ENCODE data around the gene CDH8. TPM values are rescaled to one million over a fixed set of nuclear protein-coding genes. Genes with fewer than 3 reads are reported as not detected.
"Not testable (repeated sequence)": the region's sequence is repeated elsewhere in the genome, so short reads cannot be mapped to it uniquely, and the experiment has no call there.

Gene CDH8
- total RNA-seq, 1 donor from 2014 or later, result not detected

GRCh38 chr16:61814726-61815347 lies 221.4 kb downstream of the CDH8 start:
- TF ChIP-seq CTCF (IDR thresholded peaks at IDR 0.05), result no peak
- no peaks in the 10 kb centered on the region for H3K9me3 ChIP-seq
- H3K4me1 ChIP-seq, result no peaks in the 10 kb centered on the region
- no peaks in the 10 kb centered on the region for H3K27me3 ChIP-seq
- no peak overlapping the region for H3K4me3 ChIP-seq
- H3K27ac ChIP-seq, result no peak overlapping the region
- no peaks in the 10 kb centered on the region for H3K36me3 ChIP-seq
- intact Hi-C loops (cut with DNase I), result no loop called here
- DNase-seq (ENCODE audit: low spot score in 2 of 2), result no peak

- intact Hi-C loops (cut with DNase I), result no loop called here
- Histone ChIP-seq H3K4me3 (no peak overlapping the region), H3K36me3 (no peaks in the 10 kb centered on the region), H3K4me1 (no peaks in the 10 kb centered on the region), H3K9me3 (no peaks in the 10 kb centered on the region), H3K27me3 (no peaks in the 10 kb centered on the region), H3K27ac (no peak overlapping the region)
- TF ChIP-seq CTCF (IDR thresholded peaks at IDR 0.05), result no peak
- no peak for DNase-seq (ENCODE audit: low spot score in 2 of 2)
Measured at GRCh38 chr16:61813339-61813738, 222.9 kb downstream of the CDH8 start.

GRCh38 chr16:61812251-61812650 lies 224.0 kb downstream of the CDH8 start:
- intact Hi-C loops (cut with DNase I), result no loop called here
- H3K27ac ChIP-seq, result no peak overlapping the region
- no peaks in the 10 kb centered on the region for H3K27me3 ChIP-seq
- DNase-seq (ENCODE audit: low spot score in 2 of 2), result no peak
- no peaks in the 10 kb centered on the region for H3K36me3 ChIP-seq
- TF ChIP-seq CTCF (IDR thresholded peaks at IDR 0.05), result no peak
- no peak overlapping the region for H3K4me3 ChIP-seq
- no peaks in the 10 kb centered on the region for H3K9me3 ChIP-seq
- no peaks in the 10 kb centered on the region for H3K4me1 ChIP-seq

- intact Hi-C loops (cut with DNase I), result no loop called here
- no peak for TF ChIP-seq CTCF (IDR thresholded peaks at IDR 0.05)
- Histone ChIP-seq H3K36me3 (no peaks in the 10 kb centered on the region), H3K9me3 (no peaks in the 10 kb centered on the region), H3K27ac (no peak overlapping the region), H3K4me1 (no peaks in the 10 kb centered on the region), H3K4me3 (no peak overlapping the region), H3K27me3 (no peaks in the 10 kb centered on the region)
- no peak for DNase-seq (ENCODE audit: low spot score in 2 of 2)
Measured at GRCh38 chr16:61807551-61807950, 228.7 kb downstream of the CDH8 start.

GRCh38 chr16:61801217-61801616 lies 235.0 kb downstream of the CDH8 start:
- H3K9me3 ChIP-seq; intact Hi-C loops (cut with DNase I); H3K36me3 ChIP-seq: not testable (repeated sequence)

GRCh38 chr16:61798741-61799140 lies 237.5 kb downstream of the CDH8 start:
- Histone ChIP-seq H3K27ac (no peak overlapping the region), H3K27me3 (no peaks in the 10 kb centered on the region), H3K36me3 (no peaks in the 10 kb centered on the region), H3K9me3 (no peaks in the 10 kb centered on the region), H3K4me3 (no peak overlapping the region), H3K4me1 (no peaks in the 10 kb centered on the region)
- no peak for TF ChIP-seq CTCF (IDR thresholded peaks at IDR 0.05)
- no peak for DNase-seq (ENCODE audit: low spot score in 2 of 2)
- intact Hi-C loops (cut with DNase I), result loop anchor here (10.0 kb wide), 1 partner anchor 236 kb away; the partner anchor contains the start of gene CDH8

More at GRCh38 chr16:61801217-61801616, 235.0 kb downstream of the CDH8 start:
- H3K4me3 ChIP-seq; DNase-seq (ENCODE audit: low spot score in 2 of 2); H3K27ac ChIP-seq; H3K27me3 ChIP-seq; H3K4me1 ChIP-seq: not testable (repeated sequence)

All from ascending aorta (tissue), 2 donors.